PC-3 (cell line): ENCODE data around the gene PRSS38. TPM values are rescaled to one million over a fixed set of nuclear protein-coding genes. Genes with fewer than 3 reads are reported as not detected.
A peak's percentile ranks its signal among the peaks of the same experiment; 100 is the strongest.

Experiments used
- ATAC-seq: fragments of 200-7000 bp; cut with Tn5 transposase; 2 replicates; pipeline ENCODE4 v1.9.1; 2020; ENCODE audit warnings: mild to moderate bottlenecking, moderate library complexity
- BruUV-seq: library from RNA; stranded (reverse); fragments of 400-500 nt; replicated peaks from 2 replicates; lab custom pipeline; 2021; lab: Mats Ljungman, UMichigan
- CTCF ChIA-PET: fragments of 300-600 bp; sonication (Branson Sonifier 250); formaldehyde crosslinking; loops from one replicate; lab custom pipeline; 2022; ENCODE audit warnings: antibody characterized with exemption; lab: Charles Lee
- POLR2A ChIA-PET: fragments of 300-600 bp; sonication (Branson Sonifier 250); formaldehyde crosslinking; loops from one replicate; lab custom pipeline; 2022; ENCODE audit warnings: antibody characterized with exemption; ENCODE audit not compliant: unreplicated experiment; lab: Charles Lee
- DNase-seq: peaks from one replicate; pipeline ENCODE4 v3.0.0-alpha.2; 2015
- H2AFZ ChIP-seq: fragments of 300-600 bp; sonication (generic); 2 replicates; pipeline ENCODE4 v1.6.0; 2016; ENCODE audit warnings: antibody characterized with exemption, low read length
- H3F3A ChIP-seq: fragments of 300-600 bp; sonication (generic); one replicate; pipeline ENCODE4 v1.6.0; 2017; ENCODE audit warnings: antibody characterized with exemption, low read length, control low read depth, mild to moderate bottlenecking; ENCODE audit not compliant: unreplicated experiment
- H3K27ac ChIP-seq: fragments of 300-600 bp; sonication (generic); 2 replicates; pipeline ENCODE4 v1.5.1; 2016; ENCODE audit warnings: mild to moderate bottlenecking, low read length
- H3K27me3 ChIP-seq: fragments of 300-600 bp; sonication (generic); 2 replicates; pipeline ENCODE4 v1.6.1; 2016; ENCODE audit warnings: low read length, mixed read lengths
- H3K36me3 ChIP-seq: fragments of 300-600 bp; sonication (generic); 2 replicates; pipeline ENCODE4 v1.6.1; 2016; ENCODE audit warnings: low read depth, mixed run types, low read length, mixed read lengths
- H3K4me1 ChIP-seq: fragments of 300-600 bp; sonication (generic); 2 replicates; pipeline ENCODE4 v1.5.1; 2016; ENCODE audit warnings: low read length; ENCODE audit not compliant: insufficient read depth
- H3K4me2 ChIP-seq: fragments of 300-600 bp; sonication (generic); 2 replicates; pipeline ENCODE4 v1.6.0; 2016; ENCODE audit warnings: low read length
- H3K4me3 ChIP-seq: fragments of 300-600 bp; sonication (generic); 2 replicates; pipeline ENCODE4 v1.5.1; 2016; ENCODE audit warnings: mild to moderate bottlenecking, low read length, mixed read lengths
- H3K79me2 ChIP-seq: fragments of 300-600 bp; sonication (generic); 2 replicates; pipeline ENCODE4 v1.6.1; 2017; ENCODE audit warnings: low read length, mixed read lengths
- H3K9ac ChIP-seq: fragments of 300-600 bp; sonication (generic); 2 replicates; pipeline ENCODE4 v1.6.0; 2016; ENCODE audit warnings: mild to moderate bottlenecking, low read length
- H3K9me2 ChIP-seq: fragments of 300-600 bp; sonication (generic); replicated peaks from 2 replicates; pipeline ENCODE4 v1.6.1; 2016; ENCODE audit warnings: mixed run types, low read length, mixed read lengths
- H3K9me3 ChIP-seq: fragments of 300-600 bp; sonication (generic); 2 replicates; pipeline ENCODE4 v1.6.1; 2016; ENCODE audit warnings: low read length, mixed read lengths
- H4K20me1 ChIP-seq: fragments of 300-600 bp; sonication (generic); 2 replicates; pipeline ENCODE4 v1.6.1; 2016; ENCODE audit warnings: low read length, mixed read lengths
- EZH2 ChIP-seq: fragments of 300-600 bp; sonication (generic); IDR thresholded peaks from one replicate; pipeline ENCODE4 v1.6.1; 2017; ENCODE audit warnings: antibody characterized with exemption, mild to moderate bottlenecking, low read length; ENCODE audit not compliant: unreplicated experiment
- EZH2phosphoT487 ChIP-seq: fragments of 300-600 bp; sonication (generic); IDR thresholded peaks from 2 replicates; pipeline ENCODE4 v1.6.1; 2018; ENCODE audit warnings: mild to moderate bottlenecking, antibody characterized with exemption, low read length, borderline replicate concordance
- intact Hi-C: fragments of 100-400 bp; cut with micrococcal nuclease; formaldehyde crosslinking; loops from 2 replicates; pipeline ENCODE4 v1.9.0; 2023
- total RNA-seq: library from RNA; depleted of rRNA; stranded (reverse); fragments of >200 nt; gene quantifications from 2 replicates; pipeline ENCODE4 v1.2.3, GENCODE V29; 2014
- TF ChIP-seq, protein P1 (sequence below): fragments of 300-600 bp; sonication (generic); conservative IDR thresholded peaks from 2 replicates; pipeline ENCODE4 v1.5.1; 2017; ENCODE audit warnings: antibody characterized with exemption, low read depth, mild to moderate bottlenecking, low read length

The PRSS38 gene
- total RNA-seq, 1 experiment from 2014 or later, result not detected

DNA sequence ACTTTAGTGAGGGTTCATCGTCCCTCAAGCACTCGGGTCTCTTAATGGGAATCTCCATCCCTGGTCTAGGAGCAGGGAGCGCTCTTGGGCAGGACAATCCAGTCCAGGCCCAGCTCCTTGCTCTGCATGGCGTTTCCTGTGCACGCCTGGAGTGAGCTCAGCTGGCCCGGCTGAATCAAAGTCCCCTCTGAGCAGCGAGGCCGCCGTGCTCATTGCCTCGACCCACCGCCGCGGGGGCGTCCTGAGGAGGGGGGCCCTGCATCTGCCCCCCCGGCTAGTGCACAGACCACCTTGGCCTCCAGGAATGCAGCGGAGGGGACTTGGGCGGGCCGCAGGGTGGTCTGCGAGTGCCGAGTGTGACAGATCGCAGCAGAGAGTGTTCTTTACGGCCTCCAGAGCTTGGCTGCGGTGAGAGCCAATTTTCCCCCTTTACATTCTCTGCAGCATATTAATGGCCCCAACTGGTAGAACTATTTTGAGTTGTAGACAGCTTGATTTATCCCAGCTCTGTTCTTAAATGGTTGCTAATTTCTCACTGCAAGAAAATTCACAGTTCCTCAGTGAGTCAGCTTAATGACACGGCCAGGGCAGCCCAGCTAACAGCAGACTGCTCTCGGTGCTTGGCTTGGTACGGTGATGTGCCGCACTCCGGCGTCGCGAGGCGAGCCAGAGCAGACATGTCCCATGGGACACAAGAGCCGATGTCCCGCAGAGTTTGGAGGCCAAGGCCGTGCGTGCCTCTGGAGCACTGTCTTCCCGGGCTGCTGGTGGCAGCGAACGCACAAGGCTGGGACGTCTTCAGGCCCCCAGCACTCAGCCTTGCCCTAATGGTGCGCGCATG lies 40.4 kb upstream of the PRSS38 start:
- TF ChIP-seq EZH2 (no peak), EZH2phosphoT487 (no peak)
- Histone ChIP-seq H3K4me1 (peaks cover 7% of the 10 kb centered on the region; the same call in 1 of the 2 replicates), H3K9me3 (no peaks in the 10 kb centered on the region), H2AFZ (no peak overlapping the region), H3K4me3 (no peak overlapping the region), H4K20me1 (no peaks in the 10 kb centered on the region), H3K9ac (no peak overlapping the region), H3F3A (no peaks in the 10 kb centered on the region), H3K4me2 (no peak overlapping the region), H3K27me3 (no peaks in the 10 kb centered on the region), H3K9me2 (no peaks in the 10 kb centered on the region), H3K36me3 (peaks cover 30% of the 10 kb centered on the region), H3K79me2 (no peaks in the 10 kb centered on the region), H3K27ac (no peak overlapping the region)
- DNase-seq (no peak), ATAC-seq (no peak)
- ChIA-PET POLR2A (no interaction called here), CTCF (no interaction called here)
- no TSS peak for BruUV-seq
- intact Hi-C loops, result no loop called here

DNA sequence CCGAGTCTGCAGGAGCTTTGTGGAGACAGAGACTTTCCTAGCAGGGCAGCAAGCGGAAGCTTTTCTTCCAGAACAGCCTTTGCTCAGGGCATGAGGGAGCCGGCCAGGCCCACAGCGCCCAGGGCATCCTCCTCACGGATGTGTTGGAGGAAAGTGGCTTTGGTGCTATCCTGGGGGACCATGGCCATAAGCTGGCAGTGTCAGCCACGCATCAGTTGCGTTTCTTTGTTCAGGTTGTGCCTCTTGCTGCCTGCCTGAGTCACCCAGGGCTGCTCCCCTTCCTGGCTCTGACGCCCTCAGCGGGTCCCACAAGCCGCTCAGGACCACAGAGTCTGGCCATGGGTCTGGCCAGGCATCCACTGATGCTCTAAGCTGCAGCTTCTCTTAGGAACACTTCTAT lies 39.6 kb upstream of the PRSS38 start:
- Histone ChIP-seq H3K9me2 (no peaks in the 10 kb centered on the region), H3K27ac (no peak overlapping the region), H3K4me3 (no peak overlapping the region), H3K4me2 (no peak overlapping the region), H3F3A (no peaks in the 10 kb centered on the region), H2AFZ (no peak overlapping the region), H3K9me3 (no peaks in the 10 kb centered on the region), H3K36me3 (peaks cover 27% of the 10 kb centered on the region), H3K79me2 (no peaks in the 10 kb centered on the region), H3K27me3 (no peaks in the 10 kb centered on the region), H3K9ac (no peak overlapping the region), H4K20me1 (no peaks in the 10 kb centered on the region), H3K4me1 (peaks cover 7% of the 10 kb centered on the region; the same call in 1 of the 2 replicates)
- BruUV-seq, result no TSS peak
- intact Hi-C loops, result no loop called here
- CTCF ChIA-PET, result no interaction called here
- DNase-seq (no peak), ATAC-seq (peak; percentile 16)
- POLR2A ChIA-PET, result interaction anchor here (0.6 kb wide), 1 partner anchor 752 kb away, joined by 3 read pairs; no protein-coding TSS in a partner anchor
- TF ChIP-seq EZH2 (no peak), EZH2phosphoT487 (no peak)
- TF ChIP-seq, protein P1, sequence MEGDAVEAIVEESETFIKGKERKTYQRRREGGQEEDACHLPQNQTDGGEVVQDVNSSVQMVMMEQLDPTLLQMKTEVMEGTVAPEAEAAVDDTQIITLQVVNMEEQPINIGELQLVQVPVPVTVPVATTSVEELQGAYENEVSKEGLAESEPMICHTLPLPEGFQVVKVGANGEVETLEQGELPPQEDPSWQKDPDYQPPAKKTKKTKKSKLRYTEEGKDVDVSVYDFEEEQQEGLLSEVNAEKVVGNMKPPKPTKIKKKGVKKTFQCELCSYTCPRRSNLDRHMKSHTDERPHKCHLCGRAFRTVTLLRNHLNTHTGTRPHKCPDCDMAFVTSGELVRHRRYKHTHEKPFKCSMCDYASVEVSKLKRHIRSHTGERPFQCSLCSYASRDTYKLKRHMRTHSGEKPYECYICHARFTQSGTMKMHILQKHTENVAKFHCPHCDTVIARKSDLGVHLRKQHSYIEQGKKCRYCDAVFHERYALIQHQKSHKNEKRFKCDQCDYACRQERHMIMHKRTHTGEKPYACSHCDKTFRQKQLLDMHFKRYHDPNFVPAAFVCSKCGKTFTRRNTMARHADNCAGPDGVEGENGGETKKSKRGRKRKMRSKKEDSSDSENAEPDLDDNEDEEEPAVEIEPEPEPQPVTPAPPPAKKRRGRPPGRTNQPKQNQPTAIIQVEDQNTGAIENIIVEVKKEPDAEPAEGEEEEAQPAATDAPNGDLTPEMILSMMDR, result no peak

DNA sequence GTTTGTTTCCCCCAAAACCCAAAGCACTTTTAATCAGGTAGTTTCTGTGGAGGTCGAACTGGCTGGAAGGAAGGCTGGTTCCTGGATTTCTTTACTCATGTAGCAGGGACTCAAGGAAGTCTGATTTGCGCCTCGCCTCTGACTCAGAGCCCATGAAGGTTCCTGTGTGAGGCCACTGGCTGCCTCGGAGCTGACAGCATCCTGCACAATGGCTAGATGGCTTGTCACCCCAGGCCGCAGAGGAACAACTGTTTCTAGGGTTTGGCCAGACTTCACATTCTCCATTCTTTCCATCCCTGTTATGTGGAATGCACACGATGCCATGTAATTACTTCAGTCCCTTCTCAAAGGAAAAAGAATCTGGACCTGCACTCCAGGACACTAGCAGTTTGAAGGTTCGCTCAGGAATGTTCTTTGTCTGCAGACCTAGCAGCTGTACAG lies 39.1 kb upstream of the PRSS38 start:
- Histone ChIP-seq H3K27me3 (no peaks in the 10 kb centered on the region), H3K4me1 (peaks cover 7% of the 10 kb centered on the region; the same call in 1 of the 2 replicates), H3K79me2 (no peaks in the 10 kb centered on the region), H3K9me2 (no peaks in the 10 kb centered on the region), H3K36me3 (peaks cover 27% of the 10 kb centered on the region), H3K9me3 (no peaks in the 10 kb centered on the region), H3K4me3 (no peak overlapping the region), H3K4me2 (no peak overlapping the region), H2AFZ (no peak overlapping the region), H4K20me1 (no peaks in the 10 kb centered on the region), H3K27ac (no peak overlapping the region), H3F3A (no peaks in the 10 kb centered on the region), H3K9ac (no peak overlapping the region)
- BruUV-seq, result no TSS peak
- ChIA-PET CTCF (no interaction called here), POLR2A (no interaction called here)
- ATAC-seq (peak; percentile 84), DNase-seq (peak; percentile 47)
- intact Hi-C loops, result no loop called here
- TF ChIP-seq EZH2 (no peak), EZH2phosphoT487 (no peak)
- TF ChIP-seq, protein P1, result no peak
